H1 (cell line): ENCODE measurements around the gene ATE1. TPM values are rescaled to one million over a fixed set of nuclear protein-coding genes. Genes with fewer than 3 reads are reported as not detected.
A peak's percentile ranks its signal among the peaks of the same experiment; 100 is the strongest.

Experiments used
- CTCF ChIA-PET: fragments of 300-600 bp; sonication (Branson Sonifier 250); formaldehyde crosslinking; loops from one replicate; lab custom pipeline; 2021; ENCODE audit not compliant: partially characterized antibody; lab: Charles Lee
- POLR2A ChIA-PET: fragments of 300-600 bp; sonication (Branson Sonifier 250); formaldehyde crosslinking; loops from one replicate; lab custom pipeline; 2021; ENCODE audit warnings: inconsistent platforms; ENCODE audit not compliant: partially characterized antibody; lab: Charles Lee
- DNase-seq, 2 experiments: peaks; one replicate each; pipeline versions ENCODE4 v3.0.0 to v3.0.0-alpha.2; 2010 to 2022; ENCODE audit warnings: low spot score in 2 of 2, low read depth in 1 of 2, mixed read lengths in 1 of 2
- FAIRE-seq: peaks from 2 replicates; lab custom pipeline; 2011; peaks lifted over from hg19 to GRCh38; lab: Jason Lieb, UNC
- H2AFZ ChIP-seq: 2 replicates; pipeline ENCODE4 v1.8.1; 2012; ENCODE audit warnings: low read length, inconsistent platforms
- H2AK5ac ChIP-seq: 2 replicates; pipeline ENCODE4 v1.6.1; 2013; ENCODE audit warnings: low read depth, low read length
- H2BK120ac ChIP-seq: replicated peaks from 2 replicates; pipeline ENCODE3; 2013; ENCODE audit warnings: low read depth, low read length, inconsistent platforms
- H2BK12ac ChIP-seq: 2 replicates; pipeline ENCODE4 v1.6.1; 2013; ENCODE audit warnings: low read depth, low read length
- H2BK15ac ChIP-seq: 2 replicates; pipeline ENCODE4 v1.6.1; 2013; ENCODE audit warnings: low read length
- H2BK20ac ChIP-seq: 2 replicates; pipeline ENCODE4 v1.6.1; 2013; ENCODE audit warnings: low read length
- H2BK5ac ChIP-seq: 2 replicates; pipeline ENCODE4 v1.6.1; 2013; ENCODE audit warnings: low read depth, low read length
- H3K14ac ChIP-seq: 2 replicates; pipeline ENCODE4 v1.6.1; 2013; ENCODE audit warnings: inconsistent platforms; ENCODE audit not compliant: insufficient read length
- H3K18ac ChIP-seq: 2 replicates; pipeline ENCODE4 v1.6.1; 2013; ENCODE audit warnings: low read length; ENCODE audit errors: extremely low read depth
- H3K23ac ChIP-seq: 2 replicates; pipeline ENCODE4 v1.6.1; 2013; ENCODE audit warnings: inconsistent platforms; ENCODE audit not compliant: insufficient read length
- H3K23me2 ChIP-seq: 2 replicates; pipeline ENCODE4 v1.6.1; 2013; ENCODE audit warnings: low read depth, low read length
- H3K27ac ChIP-seq: 2 replicates; pipeline ENCODE4 v1.6.1; 2011; ENCODE audit warnings: low read depth, low read length, inconsistent platforms
- H3K27me3 ChIP-seq, 4 experiments: replicated peaks in 1 of 4; 1 replicate in 1 of 4; 2 replicates in 3 of 4; pipeline versions ENCODE4 v1.6.1 to v1.8.1; 2011 to 2013; ENCODE audit warnings: low read length in 3 of 4, mild to moderate bottlenecking in 3 of 4, inconsistent platforms in 2 of 4, mixed read lengths in 2 of 4, moderate library complexity in 1 of 4; ENCODE audit not compliant: control insufficient read depth in 3 of 4, insufficient read depth in 3 of 4; ENCODE audit errors: extremely low read depth in 1 of 4
- H3K36me3 ChIP-seq, 4 experiments: 2 replicates each; pipeline versions ENCODE4 v1.6.1 to v1.8.1; 2011 to 2013; ENCODE audit warnings: mild to moderate bottlenecking in 4 of 4, low read length in 3 of 4, moderate library complexity in 2 of 4, control low read depth in 1 of 4, inconsistent platforms in 1 of 4; ENCODE audit not compliant: insufficient read depth in 4 of 4, control insufficient read depth in 2 of 4
- H3K4ac ChIP-seq: replicated peaks from 2 replicates; pipeline ENCODE3; 2013; ENCODE audit warnings: low read length, low read depth, mixed read lengths, inconsistent platforms; ENCODE audit not compliant: insufficient read length
- H3K4me1 ChIP-seq, 4 experiments: replicated peaks in 1 of 4; 1 replicate in 1 of 4; 2 replicates in 3 of 4; pipeline versions ENCODE4 v1.6.1 to v1.8.1; 2011 to 2013; ENCODE audit warnings: low read length in 3 of 4, inconsistent platforms in 2 of 4, mixed read lengths in 1 of 4; ENCODE audit not compliant: insufficient read depth in 4 of 4, control insufficient read depth in 3 of 4
- H3K4me2 ChIP-seq, 2 experiments: 2 replicates each; pipeline versions ENCODE4 v1.6.1 to v1.8.1; 2011 to 2013; ENCODE audit warnings: low read depth in 2 of 2, low read length in 2 of 2, control low read depth in 1 of 2, inconsistent platforms in 1 of 2, mild to moderate bottlenecking in 1 of 2; ENCODE audit not compliant: insufficient read depth in 1 of 2
- H3K4me3 ChIP-seq, 4 experiments: fragments of 200-600, 300-600 bp in 1 of 4; sonication (generic), shearing (Covaris generic), sonication (Bioruptor Twin) in 1 of 4; 2 replicates each; pipeline versions ENCODE4 v1.5.1 to v1.8.1; 2011 to 2016; ENCODE audit warnings: low read length in 4 of 4, low read depth in 3 of 4, control low read depth in 2 of 4, inconsistent platforms in 2 of 4, mild to moderate bottlenecking in 2 of 4, mixed read lengths in 1 of 4, moderate library complexity in 1 of 4; ENCODE audit not compliant: insufficient read depth in 2 of 4; ENCODE audit errors: extremely low read depth in 1 of 4
- H3K56ac ChIP-seq: replicated peaks from 2 replicates; pipeline ENCODE3; 2013; ENCODE audit warnings: low read depth, mild to moderate bottlenecking, mixed read lengths, low read length, inconsistent platforms; ENCODE audit not compliant: insufficient read length
- H3K79me1 ChIP-seq: 2 replicates; pipeline ENCODE4 v1.6.1; 2013; ENCODE audit warnings: low read depth, low read length, control low read depth
- H3K79me2 ChIP-seq, 2 experiments: 2 replicates each; pipeline versions ENCODE4 v1.6.1 to v1.8.1; 2012 to 2013; ENCODE audit warnings: low read length in 2 of 2, mild to moderate bottlenecking in 2 of 2, inconsistent platforms in 1 of 2; ENCODE audit not compliant: insufficient read depth in 2 of 2, control insufficient read depth in 1 of 2
- H3K9ac ChIP-seq, 4 experiments: replicated peaks in 1 of 4; 1 replicate in 1 of 4; 2 replicates in 3 of 4; pipeline versions ENCODE4 v1.6.1 to v1.8.1; 2011 to 2013; ENCODE audit warnings: low read depth in 3 of 4, low read length in 3 of 4, control low read depth in 2 of 4, mild to moderate bottlenecking in 2 of 4, moderate library complexity in 2 of 4, inconsistent platforms in 1 of 4; ENCODE audit errors: extremely low read depth in 1 of 4
- H3K9me3 ChIP-seq, 2 experiments: 2 replicates each; pipeline versions ENCODE4 v1.6.1 to v1.8.1; 2012 to 2013; ENCODE audit warnings: mild to moderate bottlenecking in 2 of 2, moderate library complexity in 2 of 2, control low read depth in 1 of 2, inconsistent platforms in 1 of 2, low read depth in 1 of 2, low read length in 1 of 2, mixed read lengths in 1 of 2; ENCODE audit not compliant: insufficient read depth in 2 of 2
- H4K20me1 ChIP-seq, 2 experiments: replicated peaks in 1 of 2; 2 replicates each; pipeline versions ENCODE3 to v1.8.1; 2011 to 2013; ENCODE audit warnings: inconsistent platforms in 2 of 2, low read length in 2 of 2, mild to moderate bottlenecking in 1 of 2; ENCODE audit not compliant: insufficient read depth in 2 of 2, control insufficient read depth in 1 of 2
- H4K5ac ChIP-seq: 2 replicates; pipeline ENCODE4 v1.6.1; 2013; ENCODE audit warnings: low read length, low read depth, mixed read lengths, inconsistent platforms; ENCODE audit not compliant: insufficient read length
- H4K8ac ChIP-seq: 2 replicates; pipeline ENCODE4 v1.8.0; 2013; ENCODE audit warnings: mild to moderate bottlenecking, moderate library complexity, low read length, inconsistent platforms; ENCODE audit not compliant: insufficient read depth; ENCODE audit errors: extremely low read depth
- H4K91ac ChIP-seq: replicated peaks from 2 replicates; pipeline ENCODE3; 2013; ENCODE audit warnings: low read length, mixed read lengths, inconsistent platforms; ENCODE audit not compliant: insufficient read length
- ASH2L ChIP-seq: fragments of 200-600, 300-600 bp; sonication (generic); IDR thresholded peaks from one replicate; pipeline ENCODE4 v1.7.1; 2017; ENCODE audit warnings: low read length
- BACH1 ChIP-seq: IDR thresholded peaks from 2 replicates; pipeline ENCODE4 v1.6.1; 2012; ENCODE audit warnings: low read length, improper control_type of control experiment
- BCL11A ChIP-seq, 2 experiments: IDR thresholded peaks; one replicate each; pipeline ENCODE4 v1.6.1; 2011; ENCODE audit warnings: low read depth in 2 of 2, low read length in 2 of 2, mild to moderate bottlenecking in 2 of 2
- CBX5 ChIP-seq: fragments of 300-800, 300-1000 bp; sonication (generic); IDR thresholded peaks from 2 replicates; pipeline ENCODE4 v1.7.1; 2016; ENCODE audit warnings: antibody characterized with exemption, low read length, low read depth
- CHD1 ChIP-seq: IDR thresholded peaks from 2 replicates; pipeline ENCODE4 v1.6.1; 2012; ENCODE audit warnings: low read depth, low read length, improper control_type of control experiment
- HDAC6 ChIP-seq: IDR thresholded peaks from one replicate; pipeline ENCODE4 v1.7.1; 2012; ENCODE audit warnings: low read depth, mild to moderate bottlenecking, inconsistent platforms, low read length, moderate library complexity
- RAD21 ChIP-seq, 2 experiments: IDR thresholded peaks in 1 of 2; conservative IDR thresholded peaks in 1 of 2; 2 replicates each; pipeline ENCODE4 v1.6.1; 2011; ENCODE audit warnings: low read depth in 2 of 2, low read length in 2 of 2, improper control_type of control experiment in 1 of 2, inconsistent platforms in 1 of 2, mild to moderate bottlenecking in 1 of 2, moderate library complexity in 1 of 2
- RBBP5 ChIP-seq: IDR thresholded peaks from 2 replicates; pipeline ENCODE4 v1.7.1; 2012; ENCODE audit warnings: low read depth, mild to moderate bottlenecking, inconsistent platforms, low read length, moderate library complexity, borderline replicate concordance
- SIRT6 ChIP-seq: IDR thresholded peaks from one replicate; pipeline ENCODE4 v1.7.1; 2012; ENCODE audit warnings: low read length, inconsistent platforms
- WGBS, 2 experiments: shearing (Covaris generic) in 1 of 2; methylation state at CpG; one replicate each; pipeline versions ENCODE4 v1.1.6 to v1.1.7; 2013 to 2015; ENCODE audit warnings: low lambda C conversion rate in 2 of 2, mixed read lengths in 2 of 2, inconsistent platforms in 1 of 2, low coverage in 1 of 2, missing lambda C conversion rate in 1 of 2; ENCODE audit not compliant: insufficient replicate concordance in 2 of 2, insufficient coverage in 1 of 2, insufficient read length in 1 of 2; ENCODE audit errors: extremely low coverage in 1 of 2, missing lambda C conversion rate in 1 of 2; 5-methylcytosine and 5-hydroxymethylcytosine counted together
- polyA plus RNA-seq, 7 experiments: library from polyadenylated mRNA; depleted of rRNA in 3 of 7; stranded (reverse) in 5 of 7; unstranded in 2 of 7; fragments of >200 nt in 5 of 7; fragments of 200-250 nt in 2 of 7; gene quantifications; 1 replicate in 5 of 7; 2 replicates in 1 of 7; 4 replicates in 1 of 7; pipeline versions ENCODE4 v1.2.1 to v1.2.3, GENCODE V29; 2011 to 2013; ENCODE audit warnings: missing spikeins in 2 of 7, mixed read lengths in 2 of 7
- total RNA-seq: library from RNA; stranded (reverse); fragmentation: NEBNext Ultra II Directional; extraction: Animal tissue kit (Norgen Biotek cat#: 25700); gene quantifications from 2 replicates; pipeline ENCODE4 v1.2.1, GENCODE V29; 2021
- TF ChIP-seq, protein P1 (sequence below): IDR thresholded peaks from 2 replicates; pipeline ENCODE4 v1.6.1; 2012; ENCODE audit warnings: low read length, inconsistent platforms

The ATE1 gene
- total and polyA plus RNA-seq, 2 of the 8 experiments (the other 6 are each of a cell fraction or from before 2014, with no cell fraction given): 8.8 to 26.9 TPM

GRCh38 chr10:121927318-121927840 is 452 bp downstream of the ATE1 start:
- H3K9ac ChIP-seq: peak overlapping the region; percentile 66 to 99 (median 93)
- no peak overlapping the region; the same call in none of the 2 replicates for H3K18ac ChIP-seq
- no peak overlapping the region for H3K4ac ChIP-seq
- H3K4me2 ChIP-seq: peak overlapping the region; percentile 90 to 91
- POLR2A ChIA-PET: interaction anchor here (0.5 to 2.8 kb wide), 29 partner anchors 9 to 1004 kb away, joined by 3 to 25 read pairs (median 4); partner anchors contain the start of gene NSMCE4A
- H2BK5ac ChIP-seq: peak overlapping the region; percentile 81
- peaks cover 5% of the 10 kb centered on the region; the same call in 1 of the 2 replicates for H3K23me2 ChIP-seq
- peak overlapping the region; percentile 82 for H4K5ac ChIP-seq
- H4K8ac ChIP-seq: peak overlapping the region; percentile 99
- peaks cover 0 to 2% of the 10 kb centered on the region in 2 experiments for H4K20me1 ChIP-seq
- H3K56ac ChIP-seq: peak overlapping the region; percentile 95
- H3K9me3 ChIP-seq: no peaks in the 10 kb centered on the region
- FAIRE-seq: no peak
- DNase-seq: peak in 1 of 2 experiments; percentile 81
- H2BK12ac ChIP-seq: no peak overlapping the region
- no peak overlapping the region for H3K23ac ChIP-seq
- H3K4me3 ChIP-seq: peak overlapping the region; percentile 85 to 96 (median 90)
- H2BK20ac ChIP-seq: no peak overlapping the region
- 1% methylated on average over 34 of the region's 48 CpGs; no CpG with 5 or more reads in 1 of the 2 experiments for WGBS, 2 experiments
- H2AK5ac ChIP-seq: no peak overlapping the region
- no peaks in the 10 kb centered on the region; the same call in 1 of the 2 replicates for H3K79me1 ChIP-seq
- H4K91ac ChIP-seq: no peak overlapping the region
- no peak overlapping the region for H3K14ac ChIP-seq
- no peak overlapping the region; the same call in 1 of the 2 replicates for H2AFZ ChIP-seq
- H3K79me2 ChIP-seq: peaks cover 0 to 48% of the 10 kb centered on the region in 2 experiments; a peak in 3 of 4 replicates
- H2BK120ac ChIP-seq: no peak overlapping the region
- H3K27ac ChIP-seq: peak overlapping the region; percentile 100
- CTCF ChIA-PET: interaction anchor here (0.6 to 0.8 kb wide), 2 partner anchors 104 to 1936 kb away, joined by 3 read pairs; no protein-coding TSS in a partner anchor
- H3K27me3 ChIP-seq: no peaks in the 10 kb centered on the region
- peaks cover 0 to 13% (median 0%) of the 10 kb centered on the region in 4 experiments; a peak in 3 of 8 replicates for H3K36me3 ChIP-seq
- no peak overlapping the region for H2BK15ac ChIP-seq
- peaks cover 0 to 7% (median 1%) of the 10 kb centered on the region in 4 experiments; a peak in 3 of 7 replicates for H3K4me1 ChIP-seq
- no peak for TF ChIP-seq BCL11A (IDR thresholded peaks at IDR 0.05; ENCODE audit: low read depth in 2 of 2, low read length in 2 of 2)
- TF ChIP-seq, protein P1, sequence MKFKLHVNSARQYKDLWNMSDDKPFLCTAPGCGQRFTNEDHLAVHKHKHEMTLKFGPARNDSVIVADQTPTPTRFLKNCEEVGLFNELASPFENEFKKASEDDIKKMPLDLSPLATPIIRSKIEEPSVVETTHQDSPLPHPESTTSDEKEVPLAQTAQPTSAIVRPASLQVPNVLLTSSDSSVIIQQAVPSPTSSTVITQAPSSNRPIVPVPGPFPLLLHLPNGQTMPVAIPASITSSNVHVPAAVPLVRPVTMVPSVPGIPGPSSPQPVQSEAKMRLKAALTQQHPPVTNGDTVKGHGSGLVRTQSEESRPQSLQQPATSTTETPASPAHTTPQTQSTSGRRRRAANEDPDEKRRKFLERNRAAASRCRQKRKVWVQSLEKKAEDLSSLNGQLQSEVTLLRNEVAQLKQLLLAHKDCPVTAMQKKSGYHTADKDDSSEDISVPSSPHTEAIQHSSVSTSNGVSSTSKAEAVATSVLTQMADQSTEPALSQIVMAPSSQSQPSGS: no peak
- no peak for TF ChIP-seq CHD1
- 0 out of 2 replicates have a peak, but pooled peaks have one; percentile 28 for TF ChIP-seq BACH1
- TF ChIP-seq RAD21 (IDR thresholded peaks at IDR 0.05 in 1 of 2, conservative IDR thresholded peaks at IDR 0.05 in 1 of 2; ENCODE audit: low read depth in 2 of 2, low read length in 2 of 2): 0 out of 4 replicates have a peak, but pooled peaks of 1 of the 2 experiments have one; percentile 2
- no peak for TF ChIP-seq HDAC6
- no peak for TF ChIP-seq CBX5
- TF ChIP-seq RBBP5: 0 out of 2 replicates have a peak, but pooled peaks have one; percentile 12
- no peak for TF ChIP-seq SIRT6
- peak; percentile 81 for TF ChIP-seq ASH2L
